GM23338 (cell line): ENCODE measurements around the gene SRSF4. TPM values are rescaled to one million over a fixed set of nuclear protein-coding genes. Genes with fewer than 3 reads are reported as not detected.

ENCODE experiments used
- ATAC-seq: fragments of 200-7000 bp; cut with Tn5 transposase; 3 replicates; pipeline ENCODE4 v1.9.1; 2020
- DNase-seq: peaks from one replicate; pipeline ENCODE4 v3.0.0-alpha.2; 2015; ENCODE audit warnings: low spot score
- H2AFZ ChIP-seq: fragments of 200-600 bp; sonication (generic); 2 replicates; pipeline ENCODE4 v1.8.0; 2016; ENCODE audit warnings: antibody characterized with exemption, mild to moderate bottlenecking, moderate library complexity
- H3F3A ChIP-seq: fragments of 200-600 bp; sonication (generic); replicated peaks from 2 replicates; pipeline ENCODE4 v1.8.0; 2017; ENCODE audit warnings: antibody characterized with exemption, mixed run types, low read depth
- H3K27ac ChIP-seq: fragments of 200-600 bp; sonication (generic); 2 replicates; pipeline ENCODE4 v1.6.1; 2016; ENCODE audit warnings: low read depth
- H3K27me3 ChIP-seq: fragments of 200-600 bp; sonication (generic); 2 replicates; pipeline ENCODE4 v1.8.0; 2016; ENCODE audit warnings: mild to moderate bottlenecking, mixed run types, moderate library complexity; ENCODE audit not compliant: insufficient read depth
- H3K36me3 ChIP-seq: fragments of 200-600 bp; sonication (generic); 2 replicates; pipeline ENCODE4 v1.8.0; 2016; ENCODE audit warnings: mild to moderate bottlenecking; ENCODE audit not compliant: insufficient read depth
- H3K4me1 ChIP-seq: fragments of 200-600 bp; sonication (generic); 2 replicates; pipeline ENCODE4 v1.8.0; 2016; ENCODE audit warnings: mild to moderate bottlenecking, moderate library complexity; ENCODE audit not compliant: insufficient read depth
- H3K4me2 ChIP-seq: fragments of 200-600 bp; sonication (generic); 2 replicates; pipeline ENCODE4 v1.7.1; 2017; ENCODE audit warnings: mixed run types
- H3K4me3 ChIP-seq: fragments of 200-600 bp; sonication (generic); 2 replicates; pipeline ENCODE4 v1.6.1; 2016; ENCODE audit warnings: mixed run types
- H3K79me2 ChIP-seq: fragments of 200-600 bp; sonication (generic); replicated peaks from 2 replicates; pipeline ENCODE4 v1.8.0; 2017; ENCODE audit warnings: mild to moderate bottlenecking; ENCODE audit not compliant: insufficient read depth
- H3K9me2 ChIP-seq: fragments of 200-600 bp; sonication (generic); 2 replicates; pipeline ENCODE4 v1.8.0; 2017; ENCODE audit not compliant: insufficient read depth
- H4K20me1 ChIP-seq: fragments of 200-600 bp; sonication (generic); replicated peaks from 2 replicates; pipeline ENCODE4 v1.8.0; 2017; ENCODE audit warnings: mild to moderate bottlenecking; ENCODE audit not compliant: insufficient read depth
- H3K27ac Mint-ChIP-seq: 2 replicates; pipeline ENCODE4 v1.8.0; 2020; ENCODE audit warnings: inconsistent platforms, mild to moderate bottlenecking, moderate library complexity, mixed read lengths
- H3K27me3 Mint-ChIP-seq: 3 replicates; pipeline ENCODE4 v1.8.0; 2022; ENCODE audit warnings: low read depth, mild to moderate bottlenecking, moderate library complexity, mixed read lengths, inconsistent platforms; ENCODE audit not compliant: insufficient read depth, poor library complexity
- H3K36me3 Mint-ChIP-seq: 3 replicates; pipeline ENCODE4 v1.8.0; 2021; ENCODE audit warnings: low read depth, mild to moderate bottlenecking, inconsistent platforms, moderate library complexity, mixed read lengths
- H3K4me1 Mint-ChIP-seq: 3 replicates; pipeline ENCODE4 v1.8.0; 2020; ENCODE audit warnings: mild to moderate bottlenecking, inconsistent platforms, mixed read lengths
- H3K4me3 Mint-ChIP-seq: 3 replicates; pipeline ENCODE4 v1.8.0; 2021; ENCODE audit warnings: moderate library complexity, mild to moderate bottlenecking, inconsistent platforms, mixed read lengths
- H3K9me3 Mint-ChIP-seq: 3 replicates; pipeline ENCODE4 v1.8.0; 2020; ENCODE audit warnings: moderate library complexity, mild to moderate bottlenecking, inconsistent platforms, mixed read lengths
- CREB1 ChIP-seq: fragments of 250-450 bp; sonication (Bioruptor Pico); IDR thresholded peaks from 2 replicates; pipeline ENCODE4 v1.5.0; 2020; ENCODE audit warnings: low read depth, mild to moderate bottlenecking, moderate library complexity
- CTCF ChIP-seq, 2 experiments: fragments of 200-600 bp in 1 of 2; sonication (generic) in 1 of 2; conservative IDR thresholded peaks; 2 replicates each; pipeline versions ENCODE4 v1.5.1 to v1.6.1; 2016 to 2017; ENCODE audit warnings: antibody characterized with exemption in 2 of 2, low read depth in 2 of 2, mild to moderate bottlenecking in 2 of 2, moderate library complexity in 1 of 2
- ETS1 ChIP-seq: IDR thresholded peaks from 2 replicates; pipeline ENCODE4 v1.6.1; 2016; ENCODE audit warnings: antibody characterized with exemption
- EZH2 ChIP-seq: fragments of 200-600 bp; sonication (generic); IDR thresholded peaks from one replicate; pipeline ENCODE4 v1.8.0; 2017; ENCODE audit warnings: antibody characterized with exemption, mild to moderate bottlenecking, low read depth; ENCODE audit not compliant: unreplicated experiment
- EZH2phosphoT487 ChIP-seq: fragments of 200-600 bp; sonication (generic); IDR thresholded peaks from one replicate; pipeline ENCODE4 v1.8.1; 2018; ENCODE audit warnings: antibody characterized with exemption; ENCODE audit not compliant: unreplicated experiment
- JUNB ChIP-seq: IDR thresholded peaks from one replicate; pipeline ENCODE4 v1.6.1; 2016; ENCODE audit warnings: antibody characterized with exemption; ENCODE audit not compliant: unreplicated experiment
- NANOG ChIP-seq: IDR thresholded peaks from 2 replicates; pipeline ENCODE4 v1.6.1; 2016; ENCODE audit warnings: antibody characterized with exemption, borderline replicate concordance
- POLR2AphosphoS5 ChIP-seq: IDR thresholded peaks from 2 replicates; pipeline ENCODE4 v1.6.1; 2016; ENCODE audit warnings: antibody characterized with exemption, low read depth
- STAT1 ChIP-seq: IDR thresholded peaks from one replicate; pipeline ENCODE4 v1.6.1; 2016; ENCODE audit warnings: antibody characterized with exemption; ENCODE audit not compliant: unreplicated experiment
- ZNF114 ChIP-seq: fragments of 250-450 bp; sonication (Bioruptor Pico); IDR thresholded peaks from 2 replicates; pipeline ENCODE4 v1.5.0; 2020; ENCODE audit warnings: mild to moderate bottlenecking, moderate library complexity
- ZNF331 ChIP-seq: fragments of 250-450 bp; sonication (Bioruptor Pico); IDR thresholded peaks from 2 replicates; pipeline ENCODE4 v1.5.0; 2020; ENCODE audit warnings: low read depth, mild to moderate bottlenecking, moderate library complexity
- ZNF462 ChIP-seq: fragments of 250-450 bp; sonication (Bioruptor Pico); IDR thresholded peaks from 2 replicates; pipeline ENCODE4 v1.5.0; 2020; ENCODE audit warnings: mild to moderate bottlenecking, moderate library complexity
- polyA plus RNA-seq: library from polyadenylated mRNA; unstranded; fragments of >200 nt; fragmentation: Nextera tagmentation; extraction: Ambion mirVana; gene quantifications from 2 replicates; pipeline ENCODE4 v1.2.1, GENCODE V29; 2016
- total RNA-seq: library from RNA; depleted of rRNA; stranded (reverse); fragments of >200 nt; shearing (Covaris generic); gene quantifications from 2 replicates; pipeline ENCODE4 v1.2.3, GENCODE V29; 2014

Gene SRSF4
- total and polyA plus RNA-seq, 2 experiments from 2014 or later: 58.4 to 98.3 TPM

- Histone ChIP-seq H3K4me2 (peak overlapping the region; percentile 58; the same call in 1 of the 2 replicates), H3K36me3 (no peaks in the 10 kb centered on the region), H2AFZ (no peak overlapping the region), H3F3A (0 out of 2 replicates have a peak, but pooled peaks cover 6% of the 10 kb centered on the region), H3K9me2 (no peaks in the 10 kb centered on the region), H3K4me1 (peaks cover 56% of the 10 kb centered on the region), H3K4me3 (no peak overlapping the region), H3K27ac (0 out of 2 replicates have a peak overlapping the region, but pooled peaks have one; percentile 8), H3K27me3 (no peaks in the 10 kb centered on the region), H3K79me2 (peaks cover 92% of the 10 kb centered on the region), H4K20me1 (peaks cover 35% of the 10 kb centered on the region)
- H3K4me3 Mint-ChIP-seq: no peak overlapping the region
- H3K9me3 Mint-ChIP-seq: no peaks in the 10 kb centered on the region
- ATAC-seq: no peak
- DNase-seq: no peak
- no peak overlapping the region for H3K27ac Mint-ChIP-seq
- H3K27me3 Mint-ChIP-seq: peaks cover 12% of the 10 kb centered on the region
- H3K36me3 Mint-ChIP-seq: peaks cover 46% of the 10 kb centered on the region
- peaks cover 58% of the 10 kb centered on the region for H3K4me1 Mint-ChIP-seq
- TF ChIP-seq ZNF462 (CRISPR knock-in tag) (no peak), EZH2phosphoT487 (no peak), ETS1 (no peak), NANOG (no peak), CREB1 (no peak), JUNB (no peak), CTCF (conservative IDR thresholded peaks at IDR 0.05; ENCODE audit: low read depth in 2 of 2) (no peak), ZNF331 (CRISPR knock-in tag) (no peak), STAT1 (no peak), POLR2AphosphoS5 (no peak), ZNF114 (CRISPR knock-in tag) (no peak), EZH2 (no peak)
Observed at GRCh38 chr1:29169976-29170375, 11.7 kb downstream of the SRSF4 start.
